HG03442 (cell line): ENCODE data around the gene KDM3A.

Source experiments
- ATAC-seq: cut with Tn5 transposase; IDR thresholded peaks from one replicate; pipeline ENCODE4 v1.9.1; 2021; ENCODE audit warnings: mild to moderate bottlenecking, moderate library complexity; ENCODE audit not compliant: unreplicated experiment

Gene KDM3A

GRCh38 chr2:86430368-86430767 lies 10.8 kb upstream of the KDM3A start:
- no peak for ATAC-seq

- ATAC-seq: no peak
Observed at GRCh38 chr2:86433137-86433536, 8.0 kb upstream of the KDM3A start.

- ATAC-seq: no peak
Observed at GRCh38 chr2:86434290-86434689, 6.9 kb upstream of the KDM3A start.

- ATAC-seq: no peak
Observed at GRCh38 chr2:86435531-86435930, 5.6 kb upstream of the KDM3A start.

GRCh38 chr2:86436328-86436727 lies 4.8 kb upstream of the KDM3A start:
- no peak for ATAC-seq

- ATAC-seq: no peak
Observed at GRCh38 chr2:86439879-86440630, 1.1 kb upstream of the KDM3A start.

- no peak for ATAC-seq
Observed at GRCh38 chr2:86441392-86441881, 266 bp downstream of the KDM3A start.

GRCh38 chr2:86441882-86442641 lies 891 bp downstream of the KDM3A start:
- ATAC-seq: no peak

GRCh38 chr2:86442642-86443005 lies 1.5 kb downstream of the KDM3A start:
- peak; percentile 57 for ATAC-seq

- ATAC-seq: no peak
Observed at GRCh38 chr2:86443631-86444350, 2.6 kb downstream of the KDM3A start.

GRCh38 chr2:86445436-86445835 lies 4.3 kb downstream of the KDM3A start:
- ATAC-seq: no peak

GRCh38 chr2:86446060-86446459 lies 4.9 kb downstream of the KDM3A start:
- ATAC-seq: no peak

GRCh38 chr2:86453836-86454235 lies 12.7 kb downstream of the KDM3A start:
- no peak for ATAC-seq

- no peak for ATAC-seq
Observed at GRCh38 chr2:86454238-86454637, 13.1 kb downstream of the KDM3A start.

GRCh38 chr2:86455181-86455580 lies 14.0 kb downstream of the KDM3A start:
- no peak for ATAC-seq

GRCh38 chr2:86461042-86461743 lies 20.0 kb downstream of the KDM3A start:
- ATAC-seq: no peak

- no peak for ATAC-seq
Observed at GRCh38 chr2:86464652-86465051, 23.5 kb downstream of the KDM3A start.

GRCh38 chr2:86466306-86466705 lies 25.1 kb downstream of the KDM3A start:
- no peak for ATAC-seq

GRCh38 chr2:86468162-86469033 lies 27.2 kb downstream of the KDM3A start:
- ATAC-seq: no peak

- no peak for ATAC-seq
Observed at GRCh38 chr2:86470890-86471289, 29.7 kb downstream of the KDM3A start.
